OCI-LY7 (cell line): Measurements from ENCODE around the gene TCP11.

ENCODE experiments used
- EZH2phosphoT487 ChIP-seq: fragments of 200-600 bp; sonication (generic); IDR thresholded peaks from 2 replicates; pipeline ENCODE4 v1.6.1; 2018; ENCODE audit warnings: low read depth, borderline replicate concordance, mild to moderate bottlenecking, mixed run types, antibody characterized with exemption, low read length, moderate library complexity, mixed read lengths
- TF ChIP-seq, protein P1 (sequence below): fragments of 200-600 bp; sonication (generic); conservative IDR thresholded peaks from 2 replicates; pipeline ENCODE4 v1.5.1; 2014; ENCODE audit warnings: mild to moderate bottlenecking, antibody characterized with exemption, low read length, moderate library complexity, mixed read lengths

DNA sequence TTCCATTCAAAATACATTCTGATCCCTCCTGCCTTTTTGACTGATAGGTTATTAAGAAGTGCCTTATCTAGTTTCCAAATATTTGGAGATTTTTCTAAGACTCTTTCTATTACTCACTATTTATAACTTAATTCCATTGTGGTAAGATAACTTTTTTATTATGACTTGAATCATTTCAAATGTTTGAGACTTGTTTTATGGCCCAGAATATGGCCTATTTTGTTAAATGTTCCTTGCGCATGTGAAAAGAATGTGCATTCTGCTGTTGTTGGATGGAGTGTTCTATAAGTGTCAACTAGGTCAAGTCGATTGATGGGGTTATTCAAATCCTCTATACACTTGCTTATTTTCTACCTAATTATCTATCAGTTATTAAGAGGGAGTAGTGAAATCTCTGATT is 13.1 kb upstream of the TCP11 start:
- TF ChIP-seq, protein P1, sequence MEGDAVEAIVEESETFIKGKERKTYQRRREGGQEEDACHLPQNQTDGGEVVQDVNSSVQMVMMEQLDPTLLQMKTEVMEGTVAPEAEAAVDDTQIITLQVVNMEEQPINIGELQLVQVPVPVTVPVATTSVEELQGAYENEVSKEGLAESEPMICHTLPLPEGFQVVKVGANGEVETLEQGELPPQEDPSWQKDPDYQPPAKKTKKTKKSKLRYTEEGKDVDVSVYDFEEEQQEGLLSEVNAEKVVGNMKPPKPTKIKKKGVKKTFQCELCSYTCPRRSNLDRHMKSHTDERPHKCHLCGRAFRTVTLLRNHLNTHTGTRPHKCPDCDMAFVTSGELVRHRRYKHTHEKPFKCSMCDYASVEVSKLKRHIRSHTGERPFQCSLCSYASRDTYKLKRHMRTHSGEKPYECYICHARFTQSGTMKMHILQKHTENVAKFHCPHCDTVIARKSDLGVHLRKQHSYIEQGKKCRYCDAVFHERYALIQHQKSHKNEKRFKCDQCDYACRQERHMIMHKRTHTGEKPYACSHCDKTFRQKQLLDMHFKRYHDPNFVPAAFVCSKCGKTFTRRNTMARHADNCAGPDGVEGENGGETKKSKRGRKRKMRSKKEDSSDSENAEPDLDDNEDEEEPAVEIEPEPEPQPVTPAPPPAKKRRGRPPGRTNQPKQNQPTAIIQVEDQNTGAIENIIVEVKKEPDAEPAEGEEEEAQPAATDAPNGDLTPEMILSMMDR, result no peak
- no peak for TF ChIP-seq EZH2phosphoT487
